ENCODE data around the gene CYP27A1. TPM values are rescaled to one million over a fixed set of nuclear protein-coding genes. Genes with fewer than 3 reads are reported as not detected.

Gene CYP27A1
- total and polyA plus RNA-seq, 2 of the 8 experiments (the other 6 are each of a cell fraction or from before 2014, with no cell fraction given), result 5.4 to 14.7 TPM

GRCh38 chr2:218734190-218734975 lies 47.6 kb upstream of the CYP27A1 start:
- Histone ChIP-seq H3K79me1 (ENCODE audit: low read depth, low read length) (peaks cover 17% of the 10 kb centered on the region), H3K79me2 (ENCODE audit: control insufficient read depth in 1 of 2, insufficient read depth in 2 of 2, low read length in 2 of 2) (peaks cover 3 to 51% of the 10 kb centered on the region in 2 experiments), H3K4me1 (replicated peaks in 1 of 4; ENCODE audit: control insufficient read depth in 3 of 4, insufficient read depth in 4 of 4, low read length in 3 of 4) (peaks cover 0 to 17% (median 6%) of the 10 kb centered on the region in 4 experiments; a peak in 5 of 7 replicates), H4K8ac (ENCODE audit: extremely low read depth, insufficient read depth, low read length) (no peak overlapping the region), H3K23ac (ENCODE audit: insufficient read length) (no peak overlapping the region), H4K5ac (ENCODE audit: insufficient read length, low read depth, low read length) (no peak overlapping the region), H3K27ac (ENCODE audit: low read depth, low read length) (no peak overlapping the region), H2AK5ac (ENCODE audit: low read depth, low read length) (no peak overlapping the region), H3K56ac (replicated peaks; ENCODE audit: insufficient read length, low read depth, low read length) (no peak overlapping the region), H3K4me3 (ENCODE audit: extremely low read depth in 1 of 4, insufficient read depth in 2 of 4, low read depth in 3 of 4, low read length in 4 of 4) (no peak overlapping the region), H3K27me3 (replicated peaks in 1 of 4; ENCODE audit: control insufficient read depth in 3 of 4, extremely low read depth in 1 of 4, insufficient read depth in 3 of 4, low read length in 3 of 4) (no peaks in the 10 kb centered on the region), H3K4ac (replicated peaks; ENCODE audit: insufficient read length, low read depth, low read length) (no peak overlapping the region), H3K9ac (replicated peaks in 1 of 4; ENCODE audit: extremely low read depth in 1 of 4, low read depth in 3 of 4, low read length in 3 of 4) (no peak overlapping the region), H2AFZ (ENCODE audit: low read length) (no peak overlapping the region), H3K36me3 (ENCODE audit: control insufficient read depth in 2 of 4, insufficient read depth in 4 of 4, low read length in 3 of 4) (peaks cover 2 to 25% (median 10%) of the 10 kb centered on the region in 4 experiments; a peak in 7 of 8 replicates), H2BK120ac (replicated peaks; ENCODE audit: low read depth, low read length) (no peak overlapping the region), H4K20me1 (replicated peaks in 1 of 2; ENCODE audit: control insufficient read depth in 1 of 2, insufficient read depth in 2 of 2, low read length in 2 of 2) (peaks cover 0 to 14% of the 10 kb centered on the region in 2 experiments), H2BK12ac (ENCODE audit: low read depth, low read length) (no peak overlapping the region), H3K9me3 (ENCODE audit: insufficient read depth in 2 of 2, low read depth in 1 of 2, low read length in 1 of 2) (no peaks in the 10 kb centered on the region), H3K23me2 (ENCODE audit: low read depth, low read length) (0 out of 2 replicates have a peak, but pooled peaks cover 2% of the 10 kb centered on the region), H2BK20ac (ENCODE audit: low read length) (no peak overlapping the region), H2BK5ac (ENCODE audit: low read depth, low read length) (no peak overlapping the region), H2BK15ac (ENCODE audit: low read length) (no peak overlapping the region), H3K14ac (ENCODE audit: insufficient read length) (no peak overlapping the region), H4K91ac (replicated peaks; ENCODE audit: insufficient read length, low read length) (no peak overlapping the region), H3K18ac (ENCODE audit: extremely low read depth, low read length) (no peak overlapping the region), H3K4me2 (ENCODE audit: insufficient read depth in 1 of 2, low read depth in 2 of 2, low read length in 2 of 2) (no peak overlapping the region)
- POLR2A ChIA-PET (ENCODE audit: partially characterized antibody), result interaction anchor here (0.6 kb wide), 1 partner anchor 12 kb away, joined by 4 read pairs; no protein-coding TSS in a partner anchor
- FAIRE-seq (no peak), DNase-seq (ENCODE audit: low read depth in 1 of 2, low spot score in 2 of 2) (no peak)
- CTCF ChIA-PET (ENCODE audit: partially characterized antibody), result interaction anchor here (2.2 to 3.5 kb wide), 2 partner anchors 24 to 113 kb away, joined by 6 to 17 read pairs; partner anchors contain the start of gene TTLL4
- WGBS, 2 experiments (ENCODE audit: extremely low coverage in 1 of 2, insufficient coverage in 1 of 2, insufficient read length in 1 of 2, insufficient replicate concordance in 2 of 2, low coverage in 1 of 2, low lambda C conversion rate in 2 of 2, missing lambda C conversion rate in 1 of 2), result 92% methylated on average over 8 of the region's 8 CpGs; no CpG with 5 or more reads in 1 of the 2 experiments
- no peak for TF ChIP-seq POLR2AphosphoS5 (IDR thresholded peaks at IDR 0.05; ENCODE audit: low read depth, low read length)
- TF ChIP-seq ZNF274 (IDR thresholded peaks at IDR 0.05; ENCODE audit: borderline replicate concordance, extremely low read depth, low read length), result no peak
- TF ChIP-seq E2F6 (IDR thresholded peaks at IDR 0.05), result no peak
- TF ChIP-seq SIN3A (conservative IDR thresholded peaks at IDR 0.05 in 1 of 2, IDR thresholded peaks at IDR 0.05 in 1 of 2; ENCODE audit: low read depth in 1 of 2, low read length in 2 of 2), result no peak
- no peak for TF ChIP-seq SIX5 (IDR thresholded peaks at IDR 0.05; ENCODE audit: low read depth, low read length)
- TF ChIP-seq CBX8 (IDR thresholded peaks at IDR 0.05; ENCODE audit: borderline replicate concordance, low read depth, low read length), result no peak
- no peak for TF ChIP-seq POU5F1 (IDR thresholded peaks at IDR 0.05; ENCODE audit: low read depth, low read length)
- no peak for TF ChIP-seq SP1 (IDR thresholded peaks at IDR 0.05; ENCODE audit: low read depth, low read length)
- TF ChIP-seq CREB1 (IDR thresholded peaks at IDR 0.05), result no peak
- no peak for TF ChIP-seq TBP (IDR thresholded peaks at IDR 0.05; ENCODE audit: low read depth, low read length)
- no peak for TF ChIP-seq TAF1 (IDR thresholded peaks at IDR 0.05; ENCODE audit: low read depth, low read length)
- TF ChIP-seq SP4 (IDR thresholded peaks at IDR 0.05; ENCODE audit: low read length), result no peak
- no peak for TF ChIP-seq KDM4A (IDR thresholded peaks at IDR 0.05; ENCODE audit: low read depth, low read length, severe bottlenecking)
